ENCODE measurements around the gene ARHGAP10.

- TF ChIP-seq SKIL (IDR thresholded peaks at IDR 0.05; ENCODE audit: low read depth, poor library complexity, severe bottlenecking) (no peak), USF1 (IDR thresholded peaks at IDR 0.05; ENCODE audit: borderline replicate concordance, extremely low read length, insufficient read depth, low read depth, low read length) (no peak), EP300 (IDR thresholded peaks at IDR 0.05; ENCODE audit: borderline replicate concordance in 1 of 2, control insufficient read depth in 1 of 2, low read depth in 2 of 2, low read length in 2 of 2) (no peak), BRCA1 (IDR thresholded peaks at IDR 0.05; ENCODE audit: low read depth, low read length) (no peak), CBFB (IDR thresholded peaks at IDR 0.05; ENCODE audit: low read depth) (no peak), FOS (IDR thresholded peaks at IDR 0.05; ENCODE audit: borderline replicate concordance, extremely low read depth, insufficient read length) (no peak), EED (IDR thresholded peaks at IDR 0.05; ENCODE audit: low read depth) (no peak), POLR2A (IDR thresholded peaks at IDR 0.05; ENCODE audit: low read depth, low read length) (no peak), CTCF (IDR thresholded peaks at IDR 0.05 in 2 of 3, conservative IDR thresholded peaks at IDR 0.05 in 1 of 3; ENCODE audit: control insufficient read depth in 2 of 3, extremely low read depth in 1 of 3, insufficient read depth in 1 of 3, low read depth in 3 of 3, low read length in 3 of 3) (no peak)
Observed at GRCh38 chr4:148006001-148006400, 274.1 kb downstream of the ARHGAP10 start.

All from GM12878 (cell line).